ENCODE measurements around the gene MMEL1.
"Not testable (repeated sequence)": the region's sequence is repeated elsewhere in the genome, so short reads cannot be mapped to it uniquely, and the experiment has no call there.

The MMEL1 gene

DNA sequence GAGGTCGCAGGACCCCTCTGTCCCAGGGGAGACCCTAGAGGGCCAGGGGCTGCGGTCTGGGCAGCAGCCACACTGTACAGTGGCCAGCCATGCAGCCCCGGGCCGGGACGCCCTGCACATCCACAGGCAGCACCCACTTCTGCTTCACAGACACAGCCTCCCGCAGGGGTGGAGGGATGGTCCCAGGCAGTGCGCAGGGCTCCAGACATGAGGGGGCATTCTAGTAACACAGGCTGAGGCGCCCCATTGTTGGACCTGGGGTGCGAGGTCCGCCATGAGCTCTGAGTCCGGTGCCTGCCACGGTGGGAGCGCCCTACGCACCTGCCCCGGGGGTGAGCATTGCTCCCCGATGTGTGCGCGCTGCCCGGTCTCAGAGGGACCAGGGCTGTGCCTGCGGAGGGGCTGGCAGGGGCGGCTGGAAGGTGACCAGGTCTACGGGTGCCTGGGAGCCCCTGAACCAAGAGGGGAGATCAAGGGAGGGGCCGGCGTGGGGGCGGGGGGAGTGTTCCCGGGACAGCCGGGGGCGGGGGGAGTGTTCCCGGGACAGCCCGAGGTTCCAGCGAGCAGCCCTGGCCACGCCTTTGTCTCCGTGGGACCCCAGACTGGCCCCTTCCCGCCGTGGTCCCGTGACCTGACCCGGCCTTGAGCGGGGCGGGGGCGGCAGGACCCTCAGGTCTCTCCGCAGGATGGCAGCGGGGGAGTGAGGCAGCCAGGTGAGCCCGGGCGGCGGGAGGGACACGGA, 4.5 kb downstream of the MMEL1 start:
- peaks cover 49% of the 10 kb centered on the region for H3K27me3 ChIP-seq (ENCODE audit: control insufficient read depth, insufficient read depth, low read length, poor library complexity, severe bottlenecking)

DNA sequence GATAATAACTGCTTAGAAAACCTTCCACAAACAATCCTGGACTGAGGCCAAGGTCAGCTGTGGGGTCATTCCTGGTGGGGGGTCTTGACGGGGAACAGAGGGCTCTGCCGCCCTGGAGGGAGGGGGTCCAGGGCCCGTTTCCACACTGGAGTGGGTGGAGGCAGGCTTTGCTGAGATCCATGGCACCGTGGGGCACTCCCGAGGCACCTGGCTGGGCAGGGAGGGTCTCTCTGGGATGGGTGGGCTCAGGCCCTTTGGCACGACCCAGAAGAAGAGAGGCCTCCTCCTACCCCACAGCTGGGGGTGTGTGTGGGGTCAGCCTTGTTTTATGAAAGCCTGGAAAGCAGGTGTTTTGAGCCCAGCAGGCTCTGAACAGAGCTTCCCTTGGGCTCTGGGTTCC, 5.1 kb downstream of the MMEL1 start:
- H3K9me3 ChIP-seq (ENCODE audit: control insufficient read depth, low read length), result no peaks in the 10 kb centered on the region
- H3K4me1 ChIP-seq (ENCODE audit: control insufficient read depth, insufficient read depth, low read length), result no peaks in the 10 kb centered on the region
- no peaks in the 10 kb centered on the region for H3K36me3 ChIP-seq (ENCODE audit: control insufficient read depth, insufficient read depth, low read length)
- peaks cover 49% of the 10 kb centered on the region for H3K27me3 ChIP-seq (ENCODE audit: control insufficient read depth, insufficient read depth, low read length, poor library complexity, severe bottlenecking)
- H3K4me3 ChIP-seq (ENCODE audit: insufficient read depth, low read depth, low read length), result no peak overlapping the region
- 53 to 59% methylated on average over 4 to 6 of the region's 6 CpGs for WGBS, 2 experiments
- no peak overlapping the region for H3K27ac ChIP-seq (ENCODE audit: insufficient read depth, low read depth, low read length, poor library complexity, severe bottlenecking)

More for the DNA sequence above, 4.5 kb downstream of the MMEL1 start:
- Histone ChIP-seq H3K4me3 (ENCODE audit: insufficient read depth, low read depth, low read length) (peak overlapping the region; percentile 25), H3K4me1 (ENCODE audit: control insufficient read depth, insufficient read depth, low read length) (peaks cover 6% of the 10 kb centered on the region), H3K9me3 (ENCODE audit: control insufficient read depth, low read length) (no peaks in the 10 kb centered on the region), H3K27ac (ENCODE audit: insufficient read depth, low read depth, low read length, poor library complexity, severe bottlenecking) (no peak overlapping the region), H3K36me3 (ENCODE audit: control insufficient read depth, insufficient read depth, low read length) (no peaks in the 10 kb centered on the region)
- WGBS, 2 experiments, result 36 to 43% methylated on average over 46 of the region's 46 CpGs

DNA sequence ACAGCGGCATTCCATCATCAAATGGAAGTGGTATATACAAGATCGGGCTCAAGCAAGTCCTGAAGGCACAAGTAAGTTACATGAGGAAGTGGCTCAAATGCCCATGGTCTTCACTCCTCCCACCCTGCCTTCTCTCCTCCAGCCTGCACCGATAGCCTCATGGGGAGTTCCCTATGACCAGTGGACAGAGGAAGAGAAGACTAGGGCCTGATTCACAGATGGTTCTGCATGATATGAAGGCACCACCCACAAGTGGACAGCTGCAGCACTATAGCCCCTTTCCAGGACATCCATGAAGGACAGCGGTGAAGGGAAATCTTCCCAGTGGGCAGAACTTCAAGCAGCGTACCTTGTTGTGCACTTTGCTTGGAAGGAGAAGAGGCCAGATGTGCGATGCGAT, 7.1 kb downstream of the MMEL1 start:
- H3K27me3 ChIP-seq (ENCODE audit: control insufficient read depth, insufficient read depth, low read length, poor library complexity, severe bottlenecking), result peaks cover 49% of the 10 kb centered on the region
- 74 to 77% methylated on average over 7 of the region's 7 CpGs for WGBS, 2 experiments

DNA sequence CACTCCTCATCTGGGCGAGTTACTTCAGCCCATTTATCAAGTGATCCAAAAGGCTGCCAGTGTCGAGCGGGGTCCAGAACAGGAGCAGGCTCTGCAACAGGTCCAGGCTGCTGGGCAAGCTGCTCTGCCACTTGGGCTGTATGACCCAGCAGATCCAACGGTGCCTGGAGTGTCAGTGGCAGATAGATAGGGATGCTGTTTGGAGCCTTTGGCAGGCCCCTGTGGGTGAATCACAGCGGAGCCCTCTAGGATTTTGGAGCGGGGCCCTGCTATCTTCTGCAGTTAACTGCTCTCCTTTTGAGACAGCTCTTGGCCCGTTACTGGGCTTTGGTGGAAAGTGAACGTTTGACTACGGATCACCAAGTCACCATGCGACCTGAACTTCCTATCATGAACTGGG, 7.5 kb downstream of the MMEL1 start:
- H3K9me3 ChIP-seq (ENCODE audit: control insufficient read depth, low read length), result no peaks in the 10 kb centered on the region
- no peaks in the 10 kb centered on the region for H3K36me3 ChIP-seq (ENCODE audit: control insufficient read depth, insufficient read depth, low read length)
- no peak overlapping the region for H3K27ac ChIP-seq (ENCODE audit: insufficient read depth, low read depth, low read length, poor library complexity, severe bottlenecking)
- no peaks in the 10 kb centered on the region for H3K4me1 ChIP-seq (ENCODE audit: control insufficient read depth, insufficient read depth, low read length)
- H3K27me3 ChIP-seq (ENCODE audit: control insufficient read depth, insufficient read depth, low read length, poor library complexity, severe bottlenecking), result peaks cover 48% of the 10 kb centered on the region
- H3K4me3 ChIP-seq (ENCODE audit: insufficient read depth, low read depth, low read length), result no peak overlapping the region
- WGBS, 2 experiments, result 86 to 88% methylated on average over 10 of the region's 10 CpGs

More for the DNA sequence above, 7.1 kb downstream of the MMEL1 start:
- not testable (repeated sequence) for H3K36me3 ChIP-seq (ENCODE audit: control insufficient read depth, insufficient read depth, low read length); H3K4me3 ChIP-seq (ENCODE audit: insufficient read depth, low read depth, low read length); H3K27ac ChIP-seq (ENCODE audit: insufficient read depth, low read depth, low read length, poor library complexity, severe bottlenecking); H3K9me3 ChIP-seq (ENCODE audit: control insufficient read depth, low read length); H3K4me1 ChIP-seq (ENCODE audit: control insufficient read depth, insufficient read depth, low read length)

DNA sequence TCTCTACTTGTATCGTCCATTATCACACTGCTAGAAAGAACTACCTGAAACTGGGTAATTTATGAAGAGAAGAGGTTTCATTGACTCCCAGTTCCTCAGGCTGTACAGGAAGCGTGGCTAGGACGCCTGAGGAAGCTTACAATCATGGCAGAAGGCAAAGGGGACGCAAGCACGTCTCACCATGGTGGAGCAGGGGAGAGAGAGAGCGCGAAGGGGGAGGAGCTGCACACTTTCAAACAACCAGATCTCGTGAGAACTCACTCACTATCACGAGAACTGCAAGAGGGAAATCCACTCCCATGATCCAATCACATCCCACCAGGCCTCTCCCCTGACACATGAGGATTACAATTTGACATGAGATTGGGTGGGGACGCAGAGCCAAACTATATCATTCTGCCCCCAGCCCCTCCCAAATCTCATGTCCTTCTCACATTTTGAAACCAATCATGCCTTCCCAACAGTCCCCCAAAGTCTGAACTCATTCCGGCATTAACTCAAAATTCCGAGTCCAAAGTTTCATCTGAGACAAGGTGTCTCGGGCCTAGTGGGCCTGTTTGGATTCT, 8.0 kb downstream of the MMEL1 start:
- H3K27me3 ChIP-seq (ENCODE audit: control insufficient read depth, insufficient read depth, low read length, poor library complexity, severe bottlenecking), result peaks cover 43% of the 10 kb centered on the region

DNA sequence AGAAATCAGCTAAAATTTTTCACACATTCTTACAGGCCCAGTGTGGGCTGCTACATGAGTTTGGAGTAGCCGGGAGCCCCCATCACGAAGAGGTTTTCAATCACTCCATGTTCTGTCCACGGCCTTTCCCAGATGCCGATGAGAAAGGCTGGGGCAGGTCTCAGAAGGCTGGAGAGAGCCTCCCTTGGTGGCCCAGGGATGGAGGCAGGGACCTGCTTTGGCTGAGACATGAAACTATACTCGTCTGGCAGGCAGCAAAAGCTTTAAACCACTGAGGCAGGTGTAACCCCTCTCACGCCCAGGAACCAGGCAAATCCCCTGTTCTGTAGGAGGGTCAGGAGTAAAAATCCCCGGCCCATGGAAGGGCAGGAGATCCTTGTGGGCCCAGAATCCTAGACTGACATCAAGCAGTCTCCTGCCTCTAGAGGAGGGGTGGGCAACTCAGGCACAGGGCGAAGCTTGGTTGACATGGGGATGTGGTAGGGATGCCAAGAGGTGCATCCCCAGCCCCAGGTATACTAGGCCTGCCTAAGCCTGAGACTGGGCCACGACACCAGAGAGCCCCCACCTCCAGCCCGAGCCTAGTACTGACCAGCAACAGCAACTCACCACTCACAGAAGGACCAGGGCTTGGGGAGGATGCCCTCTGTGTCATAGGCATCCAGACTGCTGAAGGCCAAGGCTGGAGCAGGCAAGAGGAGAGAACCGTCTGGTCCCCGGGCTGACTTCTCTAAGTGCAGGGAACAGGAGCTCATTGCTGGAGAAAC, 9.1 kb downstream of the MMEL1 start:
- H3K9me3 ChIP-seq (ENCODE audit: control insufficient read depth, low read length), result peaks cover 3% of the 10 kb centered on the region
- H3K27me3 ChIP-seq (ENCODE audit: control insufficient read depth, insufficient read depth, low read length, poor library complexity, severe bottlenecking), result peaks cover 32% of the 10 kb centered on the region
- no peak overlapping the region for H3K27ac ChIP-seq (ENCODE audit: insufficient read depth, low read depth, low read length, poor library complexity, severe bottlenecking)
- WGBS, 2 experiments, result 85 to 87% methylated on average over 12 of the region's 12 CpGs
- H3K4me3 ChIP-seq (ENCODE audit: insufficient read depth, low read depth, low read length), result no peak overlapping the region
- H3K36me3 ChIP-seq (ENCODE audit: control insufficient read depth, insufficient read depth, low read length), result no peaks in the 10 kb centered on the region
- no peaks in the 10 kb centered on the region for H3K4me1 ChIP-seq (ENCODE audit: control insufficient read depth, insufficient read depth, low read length)

More for the DNA sequence above, 8.0 kb downstream of the MMEL1 start:
- Histone ChIP-seq H3K9me3 (ENCODE audit: control insufficient read depth, low read length) (peaks cover 3% of the 10 kb centered on the region), H3K36me3 (ENCODE audit: control insufficient read depth, insufficient read depth, low read length) (no peaks in the 10 kb centered on the region), H3K4me1 (ENCODE audit: control insufficient read depth, insufficient read depth, low read length) (no peaks in the 10 kb centered on the region), H3K27ac (ENCODE audit: insufficient read depth, low read depth, low read length, poor library complexity, severe bottlenecking) (no peak overlapping the region), H3K4me3 (ENCODE audit: insufficient read depth, low read depth, low read length) (no peak overlapping the region)
- 80 to 86% methylated on average over 13 of the region's 13 CpGs for WGBS, 2 experiments

DNA sequence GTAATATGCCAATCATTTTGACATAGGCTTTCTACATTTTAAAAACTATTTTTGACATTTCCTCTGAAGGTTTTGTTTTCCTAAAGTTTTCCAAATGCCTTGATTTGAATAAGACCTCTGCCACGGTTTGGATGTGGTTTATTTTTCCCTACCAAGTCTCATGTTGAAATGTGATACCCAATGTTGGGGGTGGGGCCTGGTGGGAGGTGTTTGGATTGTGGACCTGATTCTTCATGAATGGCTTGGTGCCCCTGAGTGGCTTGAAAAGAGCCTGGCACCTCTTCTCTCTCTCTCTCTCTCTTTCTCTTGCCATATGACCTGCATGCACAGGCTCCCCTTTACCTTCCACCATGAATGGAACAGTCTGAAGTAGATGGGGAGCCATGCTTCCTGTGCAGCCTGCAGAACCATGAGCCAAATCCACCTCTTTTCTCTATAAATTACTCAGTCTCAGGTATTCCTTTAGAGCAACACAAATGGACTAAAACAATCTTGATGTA, 14.8 kb downstream of the MMEL1 start:
- Histone ChIP-seq H3K4me1 (ENCODE audit: control insufficient read depth, insufficient read depth, low read length) (peaks cover 7% of the 10 kb centered on the region), H3K4me3 (ENCODE audit: insufficient read depth, low read depth, low read length) (no peak overlapping the region), H3K27me3 (ENCODE audit: control insufficient read depth, insufficient read depth, low read length, poor library complexity, severe bottlenecking) (no peaks in the 10 kb centered on the region), H3K27ac (ENCODE audit: insufficient read depth, low read depth, low read length, poor library complexity, severe bottlenecking) (no peak overlapping the region), H3K36me3 (ENCODE audit: control insufficient read depth, insufficient read depth, low read length) (no peaks in the 10 kb centered on the region), H3K9me3 (ENCODE audit: control insufficient read depth, low read length) (peaks cover 7% of the 10 kb centered on the region)
- 0 to 42% methylated on average over 1 of the region's 1 CpG for WGBS, 2 experiments

DNA sequence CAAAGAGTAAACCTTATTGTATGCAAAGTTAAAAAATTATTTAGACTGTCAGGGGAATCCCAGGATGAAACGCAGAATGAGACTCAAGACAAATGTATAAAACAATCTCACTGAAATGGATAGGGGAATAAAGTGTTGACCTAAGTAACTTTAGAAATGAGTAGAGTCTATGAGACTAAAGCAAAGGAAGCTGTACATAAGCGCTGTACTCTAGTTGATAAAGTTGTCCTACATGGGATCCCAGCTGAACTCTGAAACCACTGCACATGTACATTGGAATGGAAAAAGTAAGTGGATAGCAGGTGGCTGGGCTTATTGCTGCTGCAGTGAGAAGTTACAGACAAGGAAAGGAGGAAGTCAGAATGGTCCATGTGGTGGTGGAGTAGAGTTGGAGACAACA, 18.7 kb downstream of the MMEL1 start:
- no peaks in the 10 kb centered on the region for H3K27me3 ChIP-seq (ENCODE audit: control insufficient read depth, insufficient read depth, low read length, poor library complexity, severe bottlenecking)
- WGBS, 2 experiments, result 89 to 91% methylated on average over 2 of the region's 2 CpGs
- H3K4me3 ChIP-seq (ENCODE audit: insufficient read depth, low read depth, low read length), result no peak overlapping the region
- peaks cover 4% of the 10 kb centered on the region for H3K9me3 ChIP-seq (ENCODE audit: control insufficient read depth, low read length)
- peaks cover 7% of the 10 kb centered on the region for H3K4me1 ChIP-seq (ENCODE audit: control insufficient read depth, insufficient read depth, low read length)
- H3K36me3 ChIP-seq (ENCODE audit: control insufficient read depth, insufficient read depth, low read length), result no peaks in the 10 kb centered on the region
- H3K27ac ChIP-seq (ENCODE audit: insufficient read depth, low read depth, low read length, poor library complexity, severe bottlenecking), result no peak overlapping the region

DNA sequence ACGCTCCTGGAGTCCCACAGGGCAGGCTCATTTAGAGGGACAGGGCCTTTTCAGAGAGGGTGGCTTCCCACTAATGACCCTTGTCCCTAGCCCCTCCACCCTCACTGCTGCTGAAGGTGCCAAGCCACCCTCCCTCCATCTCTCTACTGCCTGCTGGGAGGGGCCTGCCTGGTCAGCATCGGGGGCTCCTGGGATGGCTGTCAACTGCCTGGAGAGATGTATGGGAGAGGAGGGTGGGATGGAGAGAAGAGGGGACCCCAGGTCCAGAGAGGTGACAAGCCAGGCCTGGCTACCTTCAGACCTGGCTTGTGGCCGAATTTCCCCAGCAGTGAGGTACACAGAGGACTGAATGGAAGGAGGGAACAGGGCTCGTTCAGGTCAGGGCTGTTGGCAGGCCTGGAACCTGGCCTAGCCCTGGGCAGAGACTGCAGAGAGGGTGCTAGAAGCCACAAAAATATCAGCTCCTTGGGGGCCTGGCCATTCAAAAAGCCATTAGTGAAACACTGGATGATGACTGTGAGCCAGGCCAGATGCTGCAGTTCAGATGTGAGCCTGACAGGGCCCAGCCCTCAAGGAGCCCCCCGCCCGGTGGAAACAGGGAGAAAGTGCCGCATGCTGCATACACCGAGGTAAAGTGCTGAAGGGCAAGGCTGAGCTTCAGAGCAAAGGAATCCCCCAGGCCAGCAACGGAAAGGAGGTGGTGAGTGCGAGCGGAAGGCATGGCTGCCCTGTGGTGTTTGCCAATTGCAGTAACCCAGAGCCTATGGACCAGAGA, 20.0 kb downstream of the MMEL1 start:
- no peaks in the 10 kb centered on the region for H3K36me3 ChIP-seq (ENCODE audit: control insufficient read depth, insufficient read depth, low read length)
- H3K9me3 ChIP-seq (ENCODE audit: control insufficient read depth, low read length), result peaks cover 4% of the 10 kb centered on the region
- 79 to 82% methylated on average over 11 of the region's 11 CpGs for WGBS, 2 experiments

More for the DNA sequence above, 20.0 kb downstream of the MMEL1 start:
- peaks cover under 1% of the 10 kb centered on the region for H3K4me1 ChIP-seq (ENCODE audit: control insufficient read depth, insufficient read depth, low read length)
- no peaks in the 10 kb centered on the region for H3K27me3 ChIP-seq (ENCODE audit: control insufficient read depth, insufficient read depth, low read length, poor library complexity, severe bottlenecking)
- no peak overlapping the region for H3K4me3 ChIP-seq (ENCODE audit: insufficient read depth, low read depth, low read length)
- no peak overlapping the region for H3K27ac ChIP-seq (ENCODE audit: insufficient read depth, low read depth, low read length, poor library complexity, severe bottlenecking)
